ENCODE measurements around the gene LTF.
"Not testable (repeated sequence)": the region's sequence is repeated elsewhere in the genome, so short reads cannot be mapped to it uniquely, and the experiment has no call there.

LTF gene

GRCh38 chr3:46388847-46389246 is 75.9 kb downstream of the LTF start:
- DNase-seq = not testable (repeated sequence)

GRCh38 chr3:46386205-46386604 is 78.5 kb downstream of the LTF start:
- no peak for DNase-seq

Data from activated T-cell treated with anti-CD3 and anti-CD28 coated beads for 4 hours (primary cell).